Stimulated activated CD4-positive, alpha-beta T cell treated with anti-CD3 and anti-CD28 coated beads, Interleukin-1b, Interleukin-23, amount 100 ng/mL, for 48 hours (primary cell): ENCODE results near the gene ZCCHC7.
"Not testable (repeated sequence)": the region's sequence is repeated elsewhere in the genome, so short reads cannot be mapped to it uniquely, and the experiment has no call there.

Source experiments
- DNase-seq: peaks from one replicate; pipeline ENCODE4 v3.0.0-alpha.2; 2020

The ZCCHC7 gene

DNA sequence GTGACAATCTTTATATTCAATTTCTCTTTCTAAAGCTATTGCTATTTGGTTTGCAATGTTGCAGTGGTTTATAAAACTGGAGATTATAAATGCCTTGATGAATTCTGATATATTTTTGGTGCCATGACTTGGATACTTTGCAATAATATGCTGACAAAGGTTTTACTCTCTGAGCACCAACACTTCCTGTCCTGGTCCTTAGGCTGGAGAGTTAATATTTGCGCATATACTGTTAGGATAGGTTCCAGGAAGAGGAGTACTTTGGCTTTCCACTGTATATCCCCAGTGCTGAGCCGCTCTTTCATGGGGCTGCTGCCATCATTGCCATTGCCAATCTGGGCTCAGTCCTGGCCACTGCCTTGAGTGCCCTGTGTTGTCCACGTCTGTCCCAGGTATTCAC, 139.6 kb downstream of the ZCCHC7 start:
- no peak for DNase-seq

GRCh38 chr9:37262410-37262809, 142.0 kb downstream of the ZCCHC7 start:
- DNase-seq, result no peak

DNA sequence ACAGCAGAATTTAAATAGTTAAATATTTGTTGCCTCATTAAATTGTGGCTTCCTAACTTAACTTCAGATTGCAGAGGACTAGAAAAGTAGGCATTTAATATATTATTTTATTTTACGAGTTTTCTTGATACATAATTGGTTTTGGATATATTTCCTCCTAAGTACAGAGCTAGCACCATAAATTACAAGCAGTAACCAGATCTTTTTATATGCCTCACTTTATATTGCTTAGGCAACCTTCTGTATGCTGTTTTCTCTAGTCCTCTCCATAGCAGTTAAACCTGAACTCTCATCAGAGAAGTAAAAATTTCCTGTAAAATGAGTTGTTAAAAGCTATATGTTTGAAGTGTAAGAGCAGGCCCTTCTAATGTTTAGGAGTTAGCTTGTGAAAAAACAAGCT, 144.2 kb downstream of the ZCCHC7 start:
- no peak for DNase-seq

DNA sequence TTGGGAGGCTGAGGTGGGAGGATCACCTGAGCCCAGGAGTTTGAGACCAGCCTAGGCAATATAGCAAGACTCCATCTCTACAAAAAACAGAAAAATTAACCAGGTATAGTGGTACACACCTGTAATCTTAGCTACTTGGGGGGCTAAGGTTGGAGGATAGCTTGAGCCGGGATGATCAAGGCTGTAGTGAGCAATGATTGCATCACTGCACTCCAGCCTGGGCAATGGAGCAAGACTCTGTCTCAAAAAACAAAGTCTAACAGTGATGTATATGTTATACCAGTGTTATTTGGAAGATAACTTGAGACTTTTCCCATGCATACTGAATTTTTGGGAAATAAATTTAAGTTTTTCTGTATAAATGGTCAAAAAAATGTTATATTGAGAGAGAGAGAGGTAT, 146.3 kb downstream of the ZCCHC7 start:
- DNase-seq, result no peak

GRCh38 chr9:37269221-37269620, 148.8 kb downstream of the ZCCHC7 start:
- no peak for DNase-seq

DNA sequence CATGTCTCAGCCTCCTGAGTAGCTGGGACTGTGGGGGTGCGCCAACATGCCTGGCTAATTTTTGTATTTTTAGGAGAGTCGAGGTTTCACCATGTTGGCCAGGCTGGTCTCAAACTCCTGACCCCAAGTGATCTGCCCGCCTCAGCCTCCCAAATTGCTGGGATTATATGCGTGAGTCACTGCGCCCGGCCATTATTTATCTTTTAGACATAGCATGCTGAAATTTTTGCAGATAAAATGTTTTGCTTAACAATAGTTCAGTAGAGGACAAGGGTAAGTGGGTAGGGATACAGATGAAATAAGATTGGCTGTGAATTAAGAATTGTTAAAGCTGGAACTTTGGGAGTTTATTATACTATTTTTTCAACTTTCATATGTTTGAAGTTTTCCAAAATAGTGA, 151.3 kb downstream of the ZCCHC7 start:
- DNase-seq, result no peak

- DNase-seq, result no peak
These were observed 153.2 kb downstream of the ZCCHC7 start for GRCh38 chr9:37273595-37273994.

GRCh38 chr9:37281541-37281940, 161.2 kb downstream of the ZCCHC7 start:
- DNase-seq, result no peak

DNA sequence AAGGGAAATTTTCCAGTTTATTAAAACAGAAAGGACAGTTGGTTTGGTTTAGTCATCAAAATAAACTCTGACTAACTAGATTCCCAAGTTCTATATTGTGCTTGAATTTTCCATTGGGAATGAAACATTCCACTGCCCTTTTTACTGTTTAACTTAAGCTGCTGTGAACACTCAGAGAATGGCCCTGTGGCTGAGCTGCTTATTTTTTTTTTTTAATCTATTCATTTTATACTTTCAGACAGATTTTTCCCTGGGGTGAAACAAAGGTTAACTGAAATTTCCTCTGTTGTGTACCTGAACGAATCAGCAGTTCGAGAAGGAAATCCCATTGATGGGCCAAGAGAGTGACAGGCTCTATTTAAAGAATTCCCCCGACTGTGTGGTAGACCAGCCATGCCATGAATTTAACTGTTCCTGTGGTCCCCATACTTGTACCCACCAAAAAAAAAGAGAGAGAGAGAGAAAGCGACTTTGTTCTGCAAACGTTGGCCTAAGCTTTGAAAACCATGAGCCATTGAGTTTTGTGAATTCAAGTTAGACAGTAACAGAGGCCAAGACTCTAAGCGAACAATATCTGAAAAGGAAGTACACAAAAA, 163.5 kb downstream of the ZCCHC7 start:
- DNase-seq, result no peak

GRCh38 chr9:37284636-37285035, 164.3 kb downstream of the ZCCHC7 start:
- no peak for DNase-seq

- DNase-seq, result no peak
These were observed 166.3 kb downstream of the ZCCHC7 start for GRCh38 chr9:37286530-37287175.

- no peak for DNase-seq
These were observed 166.9 kb downstream of the ZCCHC7 start for GRCh38 chr9:37287317-37287716.

DNA sequence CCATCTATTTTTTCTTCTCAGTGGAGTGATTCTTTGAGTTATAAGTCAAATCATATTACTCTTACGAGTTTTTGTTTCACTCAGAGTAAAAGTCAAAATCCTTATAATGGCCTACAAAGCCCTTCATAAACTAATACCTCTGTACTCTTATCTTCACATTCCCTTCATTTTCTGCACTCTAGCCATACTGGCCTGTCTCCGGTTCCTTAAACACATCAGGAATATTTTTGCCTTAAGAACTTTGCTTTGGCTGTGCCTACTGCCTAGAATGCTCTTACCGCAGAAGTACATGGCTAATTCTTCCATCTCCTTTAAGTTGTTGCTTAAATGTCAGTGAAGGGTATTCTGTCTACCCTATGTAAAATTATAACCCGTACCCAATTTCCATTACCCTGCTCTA, 169.3 kb downstream of the ZCCHC7 start:
- no peak for DNase-seq

GRCh38 chr9:37290366-37290939, 170.1 kb downstream of the ZCCHC7 start:
- DNase-seq, result no peak

DNA sequence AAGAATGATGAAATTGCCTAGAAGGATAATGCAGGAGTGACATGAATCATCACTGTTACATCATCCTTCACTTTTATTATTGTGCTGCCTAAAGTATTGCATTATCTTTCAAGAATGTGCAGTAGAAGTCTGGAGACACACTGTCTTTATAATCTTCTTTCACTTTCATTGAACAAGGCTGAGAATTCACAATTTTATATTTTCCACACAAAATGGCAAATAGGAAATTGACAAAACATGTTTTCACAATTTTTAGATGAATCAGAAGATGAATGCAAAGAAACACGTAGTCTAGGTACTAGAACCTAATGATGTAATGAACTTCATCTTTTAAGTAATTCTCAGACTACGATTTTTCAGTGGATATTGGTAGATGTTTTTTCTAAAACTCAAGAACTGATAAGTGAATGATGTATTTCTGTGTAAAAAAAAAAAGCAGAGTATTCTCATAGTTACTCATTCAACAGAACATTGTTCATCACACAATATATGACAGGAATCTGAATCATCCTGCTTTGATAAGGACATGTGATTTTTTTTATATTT, 170.6 kb downstream of the ZCCHC7 start:
- no peak for DNase-seq

DNA sequence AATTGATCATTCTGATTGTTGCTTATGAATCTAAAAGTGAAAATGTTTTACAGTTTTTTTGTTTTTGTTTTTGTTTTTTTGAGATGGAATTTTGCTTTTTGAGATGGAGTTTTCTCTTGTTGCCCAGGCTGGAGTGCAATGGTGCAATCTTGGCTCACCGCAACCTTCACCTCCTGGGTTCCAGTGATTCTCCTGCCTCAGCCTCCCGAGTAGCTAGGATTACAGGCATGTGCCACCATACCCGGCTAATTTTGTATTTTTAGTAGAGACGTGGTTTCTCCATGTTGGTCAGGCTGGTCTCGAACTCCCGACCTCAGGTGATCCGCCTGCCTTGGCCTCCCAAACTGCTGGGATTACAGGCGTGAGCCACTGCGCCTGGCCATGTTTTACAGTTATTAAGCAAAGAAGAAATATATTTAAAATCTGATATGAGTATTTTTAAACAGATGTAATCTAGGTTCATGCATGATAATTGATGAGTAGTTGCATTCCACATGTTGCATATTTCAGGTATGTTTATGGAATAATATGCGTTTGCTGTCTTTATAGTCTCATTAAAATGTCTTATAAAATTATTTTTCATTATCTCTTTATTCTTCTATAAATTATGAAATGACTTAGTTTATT, 171.4 kb downstream of the ZCCHC7 start:
- not testable (repeated sequence) for DNase-seq

DNA sequence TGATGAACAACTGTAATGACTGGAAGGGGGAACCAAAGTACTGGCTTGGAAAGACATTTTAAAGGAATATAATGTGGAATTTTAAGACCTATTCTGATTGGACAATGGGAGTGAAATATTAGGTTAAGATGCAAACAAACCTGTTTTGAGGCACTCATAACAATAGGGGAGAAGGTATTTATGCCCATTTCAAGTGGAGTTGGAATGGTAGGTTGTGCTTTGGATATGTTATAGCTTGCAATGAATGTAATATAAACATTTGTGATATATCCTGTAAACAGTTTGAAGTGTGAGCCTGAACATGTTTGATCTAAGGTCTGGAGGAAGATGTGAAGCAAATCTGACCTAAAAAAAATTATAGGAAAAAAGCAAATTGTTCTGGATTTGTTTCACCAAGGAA, 172.5 kb downstream of the ZCCHC7 start:
- no peak for DNase-seq

- DNase-seq, result no peak
These were observed 173.5 kb downstream of the ZCCHC7 start for GRCh38 chr9:37293664-37294524.

DNA sequence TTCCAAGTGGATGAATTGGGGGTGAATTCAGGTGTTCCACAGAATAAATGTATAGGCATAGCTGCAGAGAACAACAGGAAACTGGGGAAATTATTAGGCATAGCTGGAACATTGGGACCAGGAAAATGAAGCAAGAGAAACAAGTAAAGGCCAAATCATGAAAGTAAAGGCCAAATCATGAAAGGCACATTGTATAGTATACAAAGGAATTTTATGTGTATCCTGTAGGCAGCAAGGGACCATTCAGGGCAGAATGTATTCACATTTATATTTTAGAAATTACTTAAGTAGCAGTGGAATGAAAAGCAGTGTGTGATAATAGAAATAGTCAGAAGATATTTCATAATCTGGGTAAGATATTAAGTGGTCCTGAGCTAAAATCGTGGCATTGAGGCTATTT, 174.8 kb downstream of the ZCCHC7 start:
- DNase-seq, result no peak

- DNase-seq, result no peak
These were observed 175.4 kb downstream of the ZCCHC7 start for GRCh38 chr9:37295796-37296195.

- DNase-seq, result no peak
These were observed 177.2 kb downstream of the ZCCHC7 start for GRCh38 chr9:37297592-37297991.

- no peak for DNase-seq
These were observed 180.2 kb downstream of the ZCCHC7 start for GRCh38 chr9:37300620-37301019.
